PFSK-1 (cell line): ENCODE results near the gene OR2AE1.

Experiments
- FOXP2 ChIP-seq: optimal IDR thresholded peaks from 2 replicates; pipeline ENCODE3; 2011; ENCODE audit warnings: borderline replicate concordance, control low read depth, inconsistent platforms; ENCODE audit not compliant: insufficient read depth; ENCODE audit errors: extremely low read length, extremely low read depth
- POLR2AphosphoS5 ChIP-seq: IDR thresholded peaks from 2 replicates; pipeline ENCODE4 v1.6.1; 2012; ENCODE audit warnings: low read depth, mild to moderate bottlenecking, control low read depth, low read length, moderate library complexity
- REST ChIP-seq, 2 experiments: IDR thresholded peaks; 2 replicates each; pipeline versions ENCODE4 v1.6.1 to v1.8.0; 2011 to 2012; ENCODE audit warnings: low read depth in 2 of 2, low read length in 2 of 2, control low read depth in 1 of 2, inconsistent platforms in 1 of 2, mild to moderate bottlenecking in 1 of 2, moderate library complexity in 1 of 2; ENCODE audit not compliant: insufficient read depth in 1 of 2
- SIN3A ChIP-seq: IDR thresholded peaks from 2 replicates; pipeline ENCODE4 v1.6.1; 2012; ENCODE audit warnings: mild to moderate bottlenecking, low read length, moderate library complexity, borderline replicate concordance; ENCODE audit not compliant: insufficient read depth
- TAF1 ChIP-seq: IDR thresholded peaks from 2 replicates; pipeline ENCODE4 v1.6.1; 2012; ENCODE audit warnings: low read length, control low read depth, borderline replicate concordance; ENCODE audit not compliant: insufficient read depth

OR2AE1 gene

GRCh38 chr7:99855236-99855635 is 21.6 kb downstream of the OR2AE1 start:
- TF ChIP-seq FOXP2 (no peak), TAF1 (no peak), REST (IDR thresholded peaks at IDR 0.05; ENCODE audit: insufficient read depth in 1 of 2, low read depth in 2 of 2, low read length in 2 of 2) (no peak), POLR2AphosphoS5 (no peak), SIN3A (no peak)

- TF ChIP-seq REST (IDR thresholded peaks at IDR 0.05; ENCODE audit: insufficient read depth in 1 of 2, low read depth in 2 of 2, low read length in 2 of 2) (no peak), FOXP2 (no peak), POLR2AphosphoS5 (no peak), SIN3A (no peak), TAF1 (no peak)
Measured at GRCh38 chr7:99848420-99849216, 28.2 kb downstream of the OR2AE1 start.

GRCh38 chr7:99844328-99844727 is 32.5 kb downstream of the OR2AE1 start:
- TF ChIP-seq TAF1 = no peak
- no peak for TF ChIP-seq FOXP2
- TF ChIP-seq REST (IDR thresholded peaks at IDR 0.05; ENCODE audit: insufficient read depth in 1 of 2, low read depth in 2 of 2, low read length in 2 of 2) = no peak
- TF ChIP-seq SIN3A = no peak
- TF ChIP-seq POLR2AphosphoS5 = no peak

- TF ChIP-seq TAF1 (no peak), POLR2AphosphoS5 (no peak), REST (IDR thresholded peaks at IDR 0.05; ENCODE audit: insufficient read depth in 1 of 2, low read depth in 2 of 2, low read length in 2 of 2) (no peak), FOXP2 (no peak), SIN3A (no peak)
Measured at GRCh38 chr7:99843808-99844207, 33.0 kb downstream of the OR2AE1 start.

- no peak for TF ChIP-seq SIN3A
- TF ChIP-seq REST (IDR thresholded peaks at IDR 0.05; ENCODE audit: insufficient read depth in 1 of 2, low read depth in 2 of 2, low read length in 2 of 2) = no peak
- no peak for TF ChIP-seq FOXP2
- TF ChIP-seq TAF1 = no peak
- TF ChIP-seq POLR2AphosphoS5 = no peak
Measured at GRCh38 chr7:99842926-99843325, 33.9 kb downstream of the OR2AE1 start.
